BLaER1 treated with 17β-estradiol and CSF1 and Interleukin-3, amounts not matched to agents 10 nM and 100 nM (cell line): ENCODE results near the gene TLDC2.
"Not testable (repeated sequence)": the region's sequence is repeated elsewhere in the genome, so short reads cannot be mapped to it uniquely, and the experiment has no call there.

Experiments used
- H3K27ac ChIP-seq, 11 experiments: shearing (Covaris generic); formaldehyde crosslinking; 2 replicates each; pipeline ENCODE4 v1.8.1; 2022
- H3K27me3 ChIP-seq, 11 experiments: shearing (Covaris generic); formaldehyde crosslinking; 2 replicates each; pipeline ENCODE4 v1.8.1; 2022
- H3K36me3 ChIP-seq, 11 experiments: shearing (Covaris generic); formaldehyde crosslinking; 2 replicates each; pipeline ENCODE4 v1.8.1; 2022
- H3K4me1 ChIP-seq, 10 experiments: shearing (Covaris generic); formaldehyde crosslinking; 2 replicates each; pipeline ENCODE4 v1.8.1; 2022
- H3K4me2 ChIP-seq, 11 experiments: shearing (Covaris generic); formaldehyde crosslinking; 2 replicates each; pipeline ENCODE4 v1.8.1; 2022
- H3K4me3 ChIP-seq, 10 experiments: shearing (Covaris generic); formaldehyde crosslinking; 2 replicates each; pipeline ENCODE4 v1.8.1; 2022
- H3K9ac ChIP-seq, 11 experiments: shearing (Covaris generic); formaldehyde crosslinking; 2 replicates each; pipeline ENCODE4 v1.8.1; 2022
- H3K9me3 ChIP-seq, 11 experiments: shearing (Covaris generic); formaldehyde crosslinking; replicated peaks in 1 of 11; 2 replicates each; pipeline ENCODE4 v1.8.1; 2022
- H4K20me1 ChIP-seq, 11 experiments: shearing (Covaris generic); formaldehyde crosslinking; 2 replicates each; pipeline ENCODE4 v1.8.1; 2022
- Cebpa-rat ChIP-seq, 11 experiments: shearing (Covaris generic); IDR thresholded peaks; 2 replicates each; pipeline ENCODE4 v1.8.1; 2022

TLDC2 gene

GRCh38 chr20:36835453-36836198 lies 40.3 kb upstream of the TLDC2 start:
- Histone ChIP-seq H3K36me3 (peaks cover 15 to 43% (median 35%) of the 10 kb centered on the region in 11 experiments), H3K4me1 (peaks cover 72 to 93% (median 85%) of the 10 kb centered on the region in 10 experiments), H4K20me1 (peaks cover 0 to 9% (median 0%) of the 10 kb centered on the region in 11 experiments; a peak in 3 of 22 replicates), H3K9ac (peak overlapping the region in 10 of 11 experiments; percentile 57 to 80 (median 76); a peak in 20 of 22 replicates), H3K9me3 (no peaks in the 10 kb centered on the region), H3K4me2 (peak overlapping the region; percentile 75 to 95 (median 87)), H3K27ac (peak overlapping the region in 10 of 11 experiments; percentile 65 to 95 (median 81); a peak in 20 of 22 replicates), H3K27me3 (no peaks in the 10 kb centered on the region), H3K4me3 (peak overlapping the region in 7 of 10 experiments; percentile 8 to 59 (median 38); a peak in 11 of 20 replicates)
- no peak for TF ChIP-seq Cebpa-rat (IDR thresholded peaks at IDR 0.05)

- H3K4me2 ChIP-seq = peak overlapping the region; percentile 58 to 92 (median 79)
- peak overlapping the region; percentile 58 to 95 (median 77); a peak in 21 of 22 replicates for H3K27ac ChIP-seq
Measured at GRCh38 chr20:36836591-36837269, 39.2 kb upstream of the TLDC2 start.

DNA sequence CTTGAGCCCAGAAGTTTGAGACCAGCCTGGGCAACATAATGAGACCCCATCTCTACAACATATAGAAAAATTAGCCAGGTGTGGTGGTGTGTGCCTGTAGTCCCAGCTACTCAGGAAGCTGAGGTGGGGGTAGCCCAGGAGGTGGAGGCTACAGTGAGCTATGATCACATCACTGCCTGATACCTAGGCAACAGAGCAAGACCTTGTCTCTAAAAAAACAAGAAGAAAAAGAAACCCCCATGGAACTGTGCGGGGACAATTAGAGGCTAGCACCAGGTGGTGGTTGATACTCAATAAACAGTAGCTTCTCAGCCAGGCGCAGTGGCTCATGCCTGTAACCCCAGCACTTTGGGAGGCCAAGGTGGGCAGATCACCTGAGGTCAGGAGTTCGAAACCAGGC lies 37.6 kb upstream of the TLDC2 start:
- peak overlapping the region in 9 of 11 experiments; percentile 20 to 95 (median 35); a peak in 10 of 22 replicates for H3K27ac ChIP-seq
- not testable (repeated sequence) for H3K27me3 ChIP-seq, H3K4me3 ChIP-seq, H3K9me3 ChIP-seq, H4K20me1 ChIP-seq
- H3K4me1 ChIP-seq = peaks cover 84 to 96% (median 92%) of the 10 kb centered on the region in 10 experiments
- H3K4me2 ChIP-seq = peak overlapping the region in 5 of 11 experiments; percentile 58 to 88 (median 70); a peak in 11 of 22 replicates
- peaks cover 12 to 22% (median 18%) of the 10 kb centered on the region in 11 experiments for H3K36me3 ChIP-seq
- H3K9ac ChIP-seq = 0 out of 22 replicates have a peak overlapping the region, but pooled peaks of 2 of the 11 experiments have one; percentile 13 to 32

More at GRCh38 chr20:36836591-36837269, 39.2 kb upstream of the TLDC2 start:
- peaks cover 75 to 96% (median 91%) of the 10 kb centered on the region in 10 experiments for H3K4me1 ChIP-seq
- peaks cover 15 to 32% (median 25%) of the 10 kb centered on the region in 11 experiments for H3K36me3 ChIP-seq
- H3K9ac ChIP-seq = peak overlapping the region; percentile 50 to 79 (median 68); a peak in 21 of 22 replicates
- peaks cover 0 to 4% (median 0%) of the 10 kb centered on the region in 11 experiments; a peak in 2 of 22 replicates for H4K20me1 ChIP-seq
- no peaks in the 10 kb centered on the region for H3K9me3 ChIP-seq
- no peaks in the 10 kb centered on the region for H3K27me3 ChIP-seq
- H3K4me3 ChIP-seq = peak overlapping the region in 5 of 10 experiments; percentile 1 to 46 (median 13); a peak in 3 of 20 replicates
- TF ChIP-seq Cebpa-rat (IDR thresholded peaks at IDR 0.05) = no peak

GRCh38 chr20:36839150-36839549 lies 36.8 kb upstream of the TLDC2 start:
- H3K4me2 ChIP-seq = peak overlapping the region in 6 of 11 experiments; percentile 2 to 88 (median 21); a peak in 8 of 22 replicates
- no peaks in the 10 kb centered on the region for H4K20me1 ChIP-seq
- no peaks in the 10 kb centered on the region for H3K9me3 ChIP-seq

DNA sequence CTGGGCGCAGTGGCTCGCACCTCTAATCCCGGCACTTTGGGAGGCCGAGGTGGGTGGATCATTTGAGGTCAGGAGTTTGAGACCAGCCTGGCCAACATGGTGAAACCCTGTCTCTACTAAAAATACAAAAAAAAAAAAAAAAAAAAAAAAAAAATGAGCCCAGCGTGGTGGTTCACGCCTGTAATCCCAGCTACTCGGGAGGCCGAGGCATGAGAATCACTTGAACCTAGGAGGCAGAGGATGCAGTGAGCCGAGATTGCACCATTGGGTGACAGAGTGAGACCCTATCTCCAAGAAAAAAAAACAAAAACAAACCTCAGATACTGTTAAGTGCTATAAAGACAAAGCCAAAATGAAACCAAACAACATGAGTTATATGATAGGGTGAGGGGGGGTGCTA lies 34.9 kb upstream of the TLDC2 start:
- Histone ChIP-seq H3K4me1 (peaks cover 88 to 100% (median 95%) of the 10 kb centered on the region in 10 experiments), H3K9ac (peak overlapping the region in 9 of 11 experiments; percentile 56 to 89 (median 81); a peak in 15 of 22 replicates), H3K36me3 (peaks cover 12 to 22% (median 18%) of the 10 kb centered on the region in 11 experiments), H3K4me2 (peak overlapping the region; percentile 77 to 95 (median 88); a peak in 21 of 22 replicates), H3K27ac (peak overlapping the region; percentile 84 to 98 (median 95))
- H3K4me3 ChIP-seq, H3K27me3 ChIP-seq, H4K20me1 ChIP-seq, H3K9me3 ChIP-seq: not testable (repeated sequence)

More at GRCh38 chr20:36839150-36839549, 36.8 kb upstream of the TLDC2 start:
- no peaks in the 10 kb centered on the region for H3K27me3 ChIP-seq
- TF ChIP-seq Cebpa-rat (IDR thresholded peaks at IDR 0.05) = no peak
- no peak overlapping the region for H3K4me3 ChIP-seq
- peaks cover 84 to 96% (median 92%) of the 10 kb centered on the region in 10 experiments for H3K4me1 ChIP-seq
- peaks cover 12 to 22% (median 18%) of the 10 kb centered on the region in 11 experiments for H3K36me3 ChIP-seq
- peak overlapping the region in 3 of 11 experiments; percentile 9 to 16 (median 10); a peak in 1 of 22 replicates for H3K9ac ChIP-seq
- H3K27ac ChIP-seq = peak overlapping the region in 7 of 11 experiments; percentile 17 to 98 (median 43); a peak in 11 of 22 replicates

DNA sequence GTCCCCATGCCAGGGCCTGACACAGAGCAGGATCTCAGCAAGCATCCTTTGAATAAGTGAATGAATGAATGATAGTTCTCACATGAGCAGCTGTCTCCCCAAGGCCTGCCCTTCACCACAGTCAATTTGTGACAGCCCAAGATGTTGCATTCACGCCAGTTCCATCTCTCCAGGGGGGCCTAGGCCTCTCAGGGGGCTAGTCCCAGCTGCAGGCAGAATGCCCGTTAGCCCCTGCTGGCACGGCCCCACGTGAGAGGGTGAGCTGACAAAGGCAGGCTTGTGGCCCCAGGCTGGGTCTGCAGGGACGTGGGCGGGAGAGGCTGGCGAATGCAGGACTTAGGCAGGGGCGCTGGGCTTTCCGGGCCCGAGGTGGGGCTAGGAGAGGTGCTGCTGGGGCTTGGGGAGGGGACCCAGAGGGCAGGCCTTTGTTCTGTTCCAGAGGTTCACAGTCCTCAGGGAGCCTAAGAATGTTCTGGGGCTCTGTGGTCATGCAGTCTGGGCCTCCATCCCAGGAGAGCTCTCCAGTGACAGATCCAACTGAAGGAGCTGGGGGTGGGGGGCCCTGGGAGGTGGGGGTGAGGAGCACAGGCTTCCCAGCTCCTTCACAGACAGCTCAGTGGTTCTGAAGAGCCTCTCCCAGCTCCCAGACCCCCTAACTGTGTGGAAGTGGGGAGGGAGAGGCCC lies 30.5 kb upstream of the TLDC2 start:
- TF ChIP-seq Cebpa-rat (IDR thresholded peaks at IDR 0.05) = peak in 1 of 11 experiments; percentile 39; a peak in 1 of 22 replicates
- Histone ChIP-seq H3K9ac (peak overlapping the region; percentile 65 to 89 (median 74)), H3K4me2 (peak overlapping the region; percentile 78 to 95 (median 84)), H3K9me3 (peaks cover 0 to 3% (median under 1%) of the 10 kb centered on the region in 11 experiments; a peak in 9 of 22 replicates), H3K27ac (peak overlapping the region; percentile 69 to 98 (median 95)), H3K36me3 (peaks cover 0 to 7% (median under 1%) of the 10 kb centered on the region in 11 experiments; a peak in 7 of 22 replicates), H3K4me1 (peaks cover 93 to 100% (median 98%) of the 10 kb centered on the region in 10 experiments), H3K27me3 (no peaks in the 10 kb centered on the region), H3K4me3 (peak overlapping the region in 5 of 10 experiments; percentile 11 to 41 (median 21); a peak in 5 of 20 replicates), H4K20me1 (peaks cover 0 to 11% (median 0%) of the 10 kb centered on the region in 11 experiments; a peak in 5 of 22 replicates)

DNA sequence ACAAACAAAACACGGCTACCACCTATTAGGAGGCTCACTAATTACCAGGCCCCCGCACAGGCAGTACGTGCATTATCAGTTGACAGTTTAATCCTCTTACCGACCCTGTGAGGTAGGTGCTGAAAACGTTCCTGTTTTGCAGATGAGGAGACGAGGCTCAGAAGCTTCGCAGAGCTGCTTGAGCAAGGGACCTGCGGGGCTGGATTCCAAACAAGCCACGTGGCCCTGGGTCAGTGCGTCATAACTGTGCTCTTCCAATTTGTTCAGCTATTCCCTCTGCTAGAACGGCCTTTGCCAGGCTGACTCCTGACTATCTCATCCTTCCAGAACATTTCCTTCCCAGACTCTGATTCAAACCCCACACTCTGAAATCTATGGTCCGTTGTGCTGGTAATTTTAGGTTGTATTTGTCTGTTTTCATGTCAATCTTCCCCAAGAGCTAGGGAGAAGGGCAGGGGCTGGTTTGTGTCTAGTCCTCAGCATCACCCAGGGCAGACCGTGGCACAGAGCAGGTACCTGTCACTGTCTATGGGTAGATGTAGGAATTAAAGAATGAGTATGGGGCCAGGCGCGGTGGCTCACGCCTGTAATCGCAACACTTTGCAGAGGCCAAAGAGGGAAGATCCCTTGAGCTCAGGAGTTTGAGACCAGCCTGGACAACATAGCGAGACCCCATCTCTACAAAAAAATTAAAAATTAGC lies 28.8 kb upstream of the TLDC2 start:
- Histone ChIP-seq H3K27ac (peak overlapping the region in 9 of 11 experiments; percentile 84 to 98 (median 95); a peak in 18 of 22 replicates), H3K36me3 (peaks cover 10 to 24% (median 15%) of the 10 kb centered on the region in 11 experiments; a peak in 21 of 22 replicates), H4K20me1 (peaks cover 0 to 18% (median 5%) of the 10 kb centered on the region in 11 experiments; a peak in 11 of 22 replicates), H3K27me3 (no peaks in the 10 kb centered on the region), H3K9ac (peak overlapping the region in 9 of 11 experiments; percentile 14 to 89 (median 74); a peak in 14 of 22 replicates), H3K4me3 (no peak overlapping the region), H3K4me1 (peaks cover 81 to 98% (median 94%) of the 10 kb centered on the region in 10 experiments), H3K9me3 (peaks cover 7 to 21% (median 16%) of the 10 kb centered on the region in 11 experiments; a peak in 20 of 22 replicates), H3K4me2 (peak overlapping the region; percentile 78 to 95 (median 84); a peak in 19 of 22 replicates)
- TF ChIP-seq Cebpa-rat (IDR thresholded peaks at IDR 0.05) = no peak
